Osteocyte (in vitro differentiated cells): ENCODE results near the gene TRIO. TPM values are rescaled to one million over a fixed set of nuclear protein-coding genes. Genes with fewer than 3 reads are reported as not detected.

Experiments used
- DNase-seq: peaks from one replicate; pipeline ENCODE4 v3.0.0; 2021; ENCODE audit warnings: mixed read lengths; ENCODE audit not compliant: unreplicated experiment; ENCODE audit errors: extremely low spot score
- H3K27ac Mint-ChIP-seq: one replicate; pipeline ENCODE4 v1.8.0; 2021; ENCODE audit warnings: mild to moderate bottlenecking, mixed read lengths; ENCODE audit not compliant: unreplicated experiment
- H3K27me3 Mint-ChIP-seq: one replicate; pipeline ENCODE4 v1.8.0; 2021; ENCODE audit warnings: mixed read lengths; ENCODE audit not compliant: unreplicated experiment
- H3K36me3 Mint-ChIP-seq: one replicate; pipeline ENCODE4 v1.8.0; 2021; ENCODE audit warnings: mixed read lengths; ENCODE audit not compliant: unreplicated experiment
- H3K4me1 Mint-ChIP-seq: one replicate; pipeline ENCODE4 v1.8.0; 2021; ENCODE audit warnings: mixed read lengths; ENCODE audit not compliant: unreplicated experiment
- H3K4me3 Mint-ChIP-seq: one replicate; pipeline ENCODE4 v1.8.0; 2021; ENCODE audit warnings: mild to moderate bottlenecking, moderate library complexity, mixed read lengths; ENCODE audit not compliant: unreplicated experiment
- H3K9me3 Mint-ChIP-seq: one replicate; pipeline ENCODE4 v1.8.0; 2021; ENCODE audit warnings: mixed read lengths; ENCODE audit not compliant: unreplicated experiment
- CTCF ChIP-seq: fragments of 200-600 bp; sonication (generic); IDR thresholded peaks from 2 replicates; pipeline ENCODE4 v1.5.0; 2021; ENCODE audit warnings: antibody characterized with exemption, mild to moderate bottlenecking, moderate library complexity
- total RNA-seq: library from RNA; stranded (reverse); gene quantifications from 2 replicates; pipeline ENCODE4 v1.2.1, GENCODE V29; 2021

Gene TRIO
- total RNA-seq, 1 donor from 2014 or later, result 336 TPM

- Mint-ChIP-seq H3K27ac (peak overlapping the region; percentile 37), H3K27me3 (no peaks in the 10 kb centered on the region), H3K4me1 (peaks cover 13% of the 10 kb centered on the region), H3K4me3 (no peak overlapping the region), H3K36me3 (peaks cover 78% of the 10 kb centered on the region), H3K9me3 (no peaks in the 10 kb centered on the region)
- TF ChIP-seq CTCF, result no peak
- no peak for DNase-seq
Measured at GRCh38 chr5:14462681-14463080, 319.5 kb downstream of the TRIO start.

GRCh38 chr5:14463629-14464028 is 320.5 kb downstream of the TRIO start:
- DNase-seq, result no peak
- Mint-ChIP-seq H3K4me3 (no peak overlapping the region), H3K36me3 (peaks cover 74% of the 10 kb centered on the region), H3K9me3 (no peaks in the 10 kb centered on the region), H3K4me1 (peaks cover 4% of the 10 kb centered on the region), H3K27me3 (no peaks in the 10 kb centered on the region), H3K27ac (peak overlapping the region; percentile 37)
- no peak for TF ChIP-seq CTCF

- peaks cover 75% of the 10 kb centered on the region for H3K36me3 Mint-ChIP-seq
- no peaks in the 10 kb centered on the region for H3K9me3 Mint-ChIP-seq
- H3K27ac Mint-ChIP-seq, result peak overlapping the region; percentile 66
- TF ChIP-seq CTCF, result no peak
- H3K4me1 Mint-ChIP-seq, result peaks cover 4% of the 10 kb centered on the region
- H3K27me3 Mint-ChIP-seq, result no peaks in the 10 kb centered on the region
- no peak overlapping the region for H3K4me3 Mint-ChIP-seq
- DNase-seq, result no peak
Measured at GRCh38 chr5:14464096-14464495, 321.0 kb downstream of the TRIO start.

- no peak for TF ChIP-seq CTCF
- no peaks in the 10 kb centered on the region for H3K27me3 Mint-ChIP-seq
- H3K36me3 Mint-ChIP-seq, result peaks cover 77% of the 10 kb centered on the region
- no peak for DNase-seq
- no peaks in the 10 kb centered on the region for H3K9me3 Mint-ChIP-seq
- H3K27ac Mint-ChIP-seq, result peak overlapping the region; percentile 66
- H3K4me3 Mint-ChIP-seq, result no peak overlapping the region
- peaks cover 8% of the 10 kb centered on the region for H3K4me1 Mint-ChIP-seq
Measured at GRCh38 chr5:14464671-14465070, 321.5 kb downstream of the TRIO start.

GRCh38 chr5:14465116-14465515 is 322.0 kb downstream of the TRIO start:
- H3K27ac Mint-ChIP-seq, result peak overlapping the region; percentile 66

More at GRCh38 chr5:14465116-14465515, 322.0 kb downstream of the TRIO start:
- H3K4me1 Mint-ChIP-seq, result peaks cover 8% of the 10 kb centered on the region
- no peak overlapping the region for H3K4me3 Mint-ChIP-seq
- no peak for DNase-seq
- no peaks in the 10 kb centered on the region for H3K27me3 Mint-ChIP-seq
- H3K9me3 Mint-ChIP-seq, result no peaks in the 10 kb centered on the region
- TF ChIP-seq CTCF, result no peak
- peaks cover 81% of the 10 kb centered on the region for H3K36me3 Mint-ChIP-seq
